NCI-H1930 (cell line): ENCODE data around the gene BANK1.
"Not testable (repeated sequence)": the region's sequence is repeated elsewhere in the genome, so short reads cannot be mapped to it uniquely, and the experiment has no call there.

Experiments used
- DNase-seq, 2 experiments: peaks; one replicate each; lab custom pipeline; 2025; lab: John Stamatoyannopoulos, UW

Gene BANK1

DNA sequence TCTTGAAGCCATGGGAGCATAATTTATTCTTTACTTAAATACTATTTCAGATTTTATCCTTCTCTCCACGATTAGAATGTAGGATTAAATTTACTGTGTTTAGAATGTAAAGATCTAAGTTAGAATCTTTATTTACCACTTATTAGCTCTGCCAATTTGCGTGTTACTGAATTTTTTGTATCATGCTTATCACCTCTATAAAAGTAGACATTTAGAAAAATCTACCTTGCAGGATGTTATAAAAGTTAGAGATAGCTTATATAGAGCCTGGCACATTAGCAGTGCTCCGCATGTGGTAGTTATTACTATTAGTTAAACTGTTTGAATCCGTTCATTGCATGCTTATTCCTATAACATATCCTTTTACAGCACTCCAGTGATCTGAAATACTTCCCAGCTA is 97.9 kb downstream of the BANK1 start:
- DNase-seq: no peak

DNA sequence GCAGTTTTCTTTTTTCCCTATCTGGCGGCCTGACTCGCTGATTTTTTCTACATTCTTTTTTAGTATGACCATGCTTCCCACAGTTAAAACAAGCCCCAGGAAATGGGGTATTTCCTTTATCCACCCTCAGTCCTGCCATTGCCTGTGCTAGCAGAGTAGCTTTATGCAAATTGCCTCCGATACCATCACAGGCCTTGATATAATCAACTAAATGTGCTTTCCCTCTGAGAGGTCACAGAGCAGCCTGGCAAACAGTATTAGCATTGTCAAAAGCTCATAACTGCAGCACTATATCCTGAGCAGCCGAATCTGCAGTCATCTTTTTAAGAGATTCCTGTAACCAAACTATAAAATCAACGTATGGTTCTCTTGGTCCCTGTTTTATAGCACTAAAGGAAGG is 115.0 kb downstream of the BANK1 start:
- not testable (repeated sequence) for DNase-seq

- DNase-seq: no peak
Observed at GRCh38 chr4:101910786-101911373, 120.3 kb downstream of the BANK1 start.

DNA sequence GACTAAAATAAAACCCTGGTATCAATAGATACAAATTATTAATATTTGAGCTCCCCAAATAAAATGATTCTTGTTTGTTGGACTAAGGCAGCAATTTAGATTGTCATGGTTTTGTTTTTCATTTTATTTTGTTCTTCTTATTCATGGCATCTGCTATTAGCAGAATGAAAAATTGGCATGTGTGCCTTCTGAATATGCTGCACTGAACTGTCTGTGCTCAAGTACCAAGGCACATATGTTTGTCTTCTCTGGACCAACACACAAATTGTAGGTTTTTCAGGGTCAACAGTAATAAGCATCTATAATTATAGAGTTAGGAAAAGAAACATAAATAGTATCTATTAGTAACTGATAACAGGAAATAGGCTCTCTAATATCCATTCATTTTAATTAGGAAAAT is 121.1 kb downstream of the BANK1 start:
- no peak for DNase-seq

DNA sequence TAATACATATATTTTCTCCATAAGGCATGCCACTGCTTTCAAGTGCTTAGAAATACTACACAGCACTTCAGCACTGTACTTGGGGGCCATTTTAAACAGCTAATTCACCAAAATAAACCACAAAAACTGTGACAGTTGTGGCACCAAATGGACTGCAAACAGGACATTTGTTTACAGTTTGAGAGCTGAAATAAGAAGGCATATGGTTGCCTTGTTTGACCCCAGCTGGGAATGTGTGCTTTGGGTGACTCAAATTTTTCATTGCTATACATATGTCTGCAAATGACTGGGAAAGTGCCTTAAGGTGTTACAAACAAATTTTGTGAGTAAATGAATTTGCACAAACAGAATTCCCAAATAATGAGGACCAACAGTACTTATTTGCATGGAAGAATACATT is 124.2 kb downstream of the BANK1 start:
- no peak for DNase-seq

GRCh38 chr4:101919373-101919977 is 128.9 kb downstream of the BANK1 start:
- no peak for DNase-seq

DNA sequence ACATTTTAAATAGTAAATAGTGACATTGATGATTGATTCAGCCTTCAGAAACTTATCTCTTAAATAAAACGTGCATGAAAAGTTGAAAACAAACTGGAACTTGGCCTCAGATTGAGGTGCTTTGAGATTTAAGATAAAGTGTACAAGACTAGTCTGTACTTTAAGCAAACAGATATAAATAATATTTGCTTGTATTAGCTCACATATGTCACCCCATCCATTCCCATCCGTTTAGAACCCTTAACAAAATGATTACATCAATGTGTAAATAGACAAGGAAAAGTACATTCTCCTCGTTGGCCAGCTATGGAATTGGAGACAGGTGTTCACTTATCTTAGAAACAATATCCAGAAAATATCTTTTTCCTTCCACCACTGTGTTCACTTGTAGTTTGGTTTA is 130.8 kb downstream of the BANK1 start:
- no peak for DNase-seq

DNA sequence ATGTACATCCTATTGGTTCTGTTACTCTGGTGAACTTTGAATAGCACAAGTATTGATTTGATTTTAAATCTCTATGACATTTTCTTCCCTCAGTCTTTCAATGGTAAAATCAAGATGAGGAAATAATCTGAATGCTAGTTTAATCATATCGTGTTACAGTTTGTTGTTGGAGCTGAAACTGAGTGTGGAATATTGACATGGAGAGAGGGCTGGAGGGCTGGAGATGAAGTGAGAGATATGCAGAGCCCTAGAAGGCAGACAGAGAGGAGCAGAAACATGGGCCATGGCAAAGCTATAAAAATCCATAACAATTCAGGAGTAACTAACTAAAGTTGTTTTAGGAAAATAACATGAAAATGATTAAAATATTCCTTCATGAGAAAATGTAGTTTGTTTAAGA is 141.1 kb downstream of the BANK1 start:
- no peak for DNase-seq

GRCh38 chr4:101933855-101934254 is 143.3 kb downstream of the BANK1 start:
- no peak for DNase-seq

- DNase-seq: no peak
Observed at GRCh38 chr4:101938836-101939235, 148.3 kb downstream of the BANK1 start.

GRCh38 chr4:101941816-101942358 is 151.4 kb downstream of the BANK1 start:
- DNase-seq: no peak

- DNase-seq: no peak
Observed at GRCh38 chr4:101942891-101943290, 152.4 kb downstream of the BANK1 start.

- DNase-seq: no peak
Observed at GRCh38 chr4:101944649-101945048, 154.1 kb downstream of the BANK1 start.

GRCh38 chr4:101948055-101948454 is 157.5 kb downstream of the BANK1 start:
- DNase-seq: no peak

- DNase-seq: no peak
Observed at GRCh38 chr4:101948951-101949350, 158.4 kb downstream of the BANK1 start.

- no peak for DNase-seq
Observed at GRCh38 chr4:101950258-101950979, 159.9 kb downstream of the BANK1 start.

- DNase-seq: no peak
Observed at GRCh38 chr4:101952985-101953384, 162.5 kb downstream of the BANK1 start.

- DNase-seq: no peak
Observed at GRCh38 chr4:101953949-101954348, 163.4 kb downstream of the BANK1 start.

DNA sequence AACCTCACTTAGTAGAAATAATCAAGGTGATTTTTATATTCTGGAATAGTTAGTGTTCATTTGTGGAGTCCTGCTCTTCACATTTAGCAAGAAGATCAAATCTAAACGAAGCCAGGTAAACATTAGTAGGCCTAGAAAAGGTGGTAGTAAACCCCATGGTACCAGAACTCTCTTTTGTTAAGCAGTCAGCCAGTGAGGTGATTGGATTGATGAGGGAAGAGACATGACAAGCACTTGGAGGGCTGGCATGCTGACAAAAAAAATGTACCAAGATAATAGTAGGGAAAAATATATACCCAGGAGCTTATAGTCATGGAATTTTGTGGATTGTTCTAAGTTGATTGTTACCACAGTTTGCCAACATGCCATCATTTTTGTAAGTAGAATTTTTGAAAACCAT is 163.8 kb downstream of the BANK1 start:
- no peak for DNase-seq

DNA sequence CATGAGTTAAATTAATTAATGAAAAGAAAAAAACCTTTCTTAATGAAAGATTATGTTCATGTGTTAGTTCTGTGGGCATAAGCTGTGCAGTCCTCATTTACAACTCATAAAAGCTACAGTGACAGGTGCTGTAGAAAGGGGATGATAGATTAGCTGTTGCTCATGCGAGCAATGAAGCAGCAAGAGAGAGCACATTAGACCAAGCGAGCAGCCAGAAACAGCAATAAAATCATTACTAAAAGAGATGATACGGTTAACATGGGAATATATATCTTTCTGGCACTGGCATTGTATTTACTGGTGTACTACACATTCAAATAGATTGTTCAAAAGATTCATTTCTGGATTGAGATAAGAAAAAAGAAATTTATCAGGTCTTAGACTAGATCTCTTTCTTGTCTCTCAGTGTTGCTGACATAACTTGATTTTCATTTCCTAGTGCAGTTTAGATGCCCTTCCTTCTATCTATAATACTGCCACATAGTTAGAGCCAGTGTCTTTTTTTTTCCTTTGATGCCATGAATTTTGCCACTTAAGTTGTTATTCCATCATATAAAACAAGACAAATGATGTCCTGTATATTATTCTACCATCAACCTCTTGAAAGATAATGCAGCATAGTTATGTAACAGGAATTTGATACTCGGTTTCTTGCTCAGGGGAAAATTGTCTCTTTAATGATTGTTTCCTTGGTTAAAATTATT is 164.6 kb downstream of the BANK1 start:
- DNase-seq: no peak

DNA sequence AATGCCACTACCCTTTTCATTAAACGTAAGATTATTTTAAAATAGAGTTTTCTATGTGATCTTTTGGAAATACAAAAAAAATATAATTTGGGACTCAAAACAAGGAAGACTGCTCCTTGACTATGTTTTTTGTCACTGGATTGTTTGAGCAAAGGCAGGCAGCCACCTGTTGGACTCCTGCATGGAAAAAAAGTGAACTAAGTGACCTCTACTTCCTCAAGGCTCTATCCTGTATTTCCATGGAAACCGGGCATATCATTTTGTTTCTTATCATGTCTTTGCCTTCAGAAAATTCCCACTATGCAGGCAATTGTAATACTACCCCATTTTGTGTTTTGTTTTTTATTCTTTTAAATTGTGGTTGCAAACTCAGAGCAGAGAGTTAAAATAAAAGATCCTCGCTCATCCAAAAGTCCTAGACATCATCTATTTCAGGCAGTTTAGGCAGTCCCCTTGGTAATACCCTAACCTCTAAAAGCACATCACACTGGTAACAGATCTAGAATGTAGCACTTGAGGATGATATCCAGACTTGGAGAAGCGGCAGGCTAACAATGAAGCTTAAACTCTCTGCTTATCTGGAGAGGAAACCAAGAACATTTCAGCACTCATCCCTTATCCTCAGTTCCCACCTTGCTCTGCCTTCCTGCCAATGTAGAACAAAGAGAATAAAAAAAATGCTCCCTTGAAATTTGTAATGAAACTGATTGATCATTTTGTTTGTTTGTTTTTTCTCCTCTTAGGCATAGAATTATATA is 165.7 kb downstream of the BANK1 start:
- no peak for DNase-seq

- no peak for DNase-seq
Observed at GRCh38 chr4:101958547-101958946, 168.0 kb downstream of the BANK1 start.
